Naive thymus-derived CD8-positive, alpha-beta T cell (primary cell): ENCODE measurements around the gene HPD. TPM values are rescaled to one million over a fixed set of nuclear protein-coding genes. Genes with fewer than 3 reads are reported as not detected.

Source experiments
- ATAC-seq, 2 donors: fragments of 150-1000 bp; cut with Tn5 transposase in 1 of 2; sonication (Bioruptor Pico), chemical (Tn5 transposase) in 1 of 2; 1 replicate in 1 of 2; 2 replicates in 1 of 2; pipeline ENCODE4 v1.10.0; 2021; ENCODE audit warnings: mild to moderate bottlenecking in 2 of 2, moderate library complexity in 2 of 2
- POLR2A ChIA-PET: fragments of 350-600 bp; sonication (Branson Sonifier 250); formaldehyde crosslinking; loops from one replicate; lab custom pipeline; 2021; ENCODE audit warnings: antibody characterized with exemption; lab: Charles Lee
- DNase-seq, 10 donors: peaks; one replicate each; pipeline versions ENCODE4 v3.0.0 to v3.0.0-alpha.2; 2020 to 2022
- H3K27ac Mint-ChIP-seq, 10 donors: one replicate each; pipeline ENCODE4 v1.8.0; 2020 to 2022; ENCODE audit warnings: mild to moderate bottlenecking in 10 of 10, mixed read lengths in 10 of 10, moderate library complexity in 4 of 10, inconsistent platforms in 1 of 10
- H3K27me3 Mint-ChIP-seq, 5 donors: one replicate each; pipeline ENCODE4 v1.8.0; 2021 to 2022; ENCODE audit warnings: mixed read lengths in 5 of 5
- H3K36me3 Mint-ChIP-seq, 3 donors: one replicate each; pipeline ENCODE4 v1.8.0; 2020 to 2022; ENCODE audit warnings: mixed read lengths in 3 of 3, mild to moderate bottlenecking in 2 of 3, inconsistent platforms in 1 of 3
- H3K4me1 Mint-ChIP-seq, 4 donors: one replicate each; pipeline ENCODE4 v1.8.0; 2021 to 2022; ENCODE audit warnings: mixed read lengths in 4 of 4
- H3K4me3 Mint-ChIP-seq, 10 donors: one replicate each; pipeline ENCODE4 v1.8.0; 2020 to 2022; ENCODE audit warnings: mild to moderate bottlenecking in 10 of 10, mixed read lengths in 10 of 10, moderate library complexity in 6 of 10, inconsistent platforms in 1 of 10
- H3K9me3 Mint-ChIP-seq, 9 donors: one replicate each; pipeline ENCODE4 v1.8.0; 2020 to 2022; ENCODE audit warnings: mixed read lengths in 9 of 9, mild to moderate bottlenecking in 3 of 9, inconsistent platforms in 1 of 9, moderate library complexity in 1 of 9
- polyA plus RNA-seq, 3 donors: library from polyadenylated mRNA; unstranded; fragments of 300-500 nt; fragmentation: Illumina TruSeq; gene quantifications; one replicate each; pipeline ENCODE4 v1.2.3, GENCODE V29; 2021
- total RNA-seq, 8 experiments: library from RNA in 2 of 8; stranded (reverse) in 2 of 8; gene quantifications; one replicate each; pipeline ENCODE4 v1.2.3 and lab custom pipeline; 2021 to 2026

Gene HPD
- total and polyA plus RNA-seq, 5 experiments from 2014 or later = not detected

GRCh38 chr12:121839106-121839992 is 19.3 kb downstream of the HPD start:
- DNase-seq (peak; percentile 98 to 100 (median 100)), ATAC-seq (peak; percentile 96)
- H3K4me1 Mint-ChIP-seq = peaks cover 5 to 23% (median 19%) of the 10 kb centered on the region in 4 donors
- H3K4me3 Mint-ChIP-seq = peak overlapping the region; percentile 96 to 100 (median 97)
- H3K27me3 Mint-ChIP-seq = no peaks in the 10 kb centered on the region
- H3K36me3 Mint-ChIP-seq = no peaks in the 10 kb centered on the region
- peak overlapping the region; percentile 85 to 96 (median 94) for H3K27ac Mint-ChIP-seq
- POLR2A ChIA-PET = interaction anchor here (0.6 to 3.8 kb wide), 13 partner anchors 12 to 1559 kb away, joined by 3 to 22 read pairs (median 4); partner anchors contain the start of gene TMEM120B
- no peaks in the 10 kb centered on the region for H3K9me3 Mint-ChIP-seq

GRCh38 chr12:121838126-121838525 is 20.5 kb downstream of the HPD start:
- Mint-ChIP-seq H3K36me3 (peaks cover 0 to under 1% (median 0%) of the 10 kb centered on the region in 3 donors), H3K4me3 (peak overlapping the region in 2 of 10 donors; percentile 4 to 23), H3K27me3 (no peaks in the 10 kb centered on the region), H3K4me1 (peaks cover 6 to 17% (median 16%) of the 10 kb centered on the region in 4 donors), H3K9me3 (no peaks in the 10 kb centered on the region), H3K27ac (peak overlapping the region in 3 of 10 donors; percentile 15 to 50 (median 40))
- POLR2A ChIA-PET = interaction anchor here (0.7 to 3.8 kb wide), 9 partner anchors 11 to 166 kb away, joined by 3 to 22 read pairs (median 8); no protein-coding TSS in a partner anchor
- no peak for ATAC-seq
- no peak for DNase-seq

GRCh38 chr12:121837680-121838079 is 21.0 kb downstream of the HPD start:
- POLR2A ChIA-PET = interaction anchor here (0.6 to 3.8 kb wide), 10 partner anchors 10 to 166 kb away, joined by 3 to 22 read pairs (median 4); no protein-coding TSS in a partner anchor
- H3K36me3 Mint-ChIP-seq = peaks cover 0 to 5% (median 0%) of the 10 kb centered on the region in 3 donors
- H3K4me3 Mint-ChIP-seq = no peak overlapping the region
- H3K9me3 Mint-ChIP-seq = no peaks in the 10 kb centered on the region
- H3K27me3 Mint-ChIP-seq = no peaks in the 10 kb centered on the region
- H3K4me1 Mint-ChIP-seq = peaks cover 6 to 16% (median 15%) of the 10 kb centered on the region in 4 donors
- DNase-seq (no peak), ATAC-seq (no peak)
- peak overlapping the region in 1 of 10 donors; percentile 19 for H3K27ac Mint-ChIP-seq

- peaks cover 0 to 62% (median 7%) of the 10 kb centered on the region in 3 donors for H3K36me3 Mint-ChIP-seq
- H3K27ac Mint-ChIP-seq = peak overlapping the region in 5 of 10 donors; percentile 5 to 80 (median 58)
- H3K4me3 Mint-ChIP-seq = no peak overlapping the region
- peaks cover 0 to 14% (median 12%) of the 10 kb centered on the region in 4 donors for H3K4me1 Mint-ChIP-seq
- no peaks in the 10 kb centered on the region for H3K27me3 Mint-ChIP-seq
- H3K9me3 Mint-ChIP-seq = no peaks in the 10 kb centered on the region
- no peak for ATAC-seq
- no peak for DNase-seq
- POLR2A ChIA-PET = no interaction called here
Observed at GRCh38 chr12:121831571-121832245, 27.0 kb downstream of the HPD start.

GRCh38 chr12:121830588-121831265 is 27.9 kb downstream of the HPD start:
- DNase-seq = no peak
- Mint-ChIP-seq H3K27ac (peak overlapping the region in 3 of 10 donors; percentile 10 to 56 (median 35)), H3K4me1 (peaks cover 0 to 22% (median 16%) of the 10 kb centered on the region in 4 donors), H3K4me3 (no peak overlapping the region), H3K9me3 (no peaks in the 10 kb centered on the region), H3K36me3 (peaks cover 0 to 69% (median 7%) of the 10 kb centered on the region in 3 donors), H3K27me3 (no peaks in the 10 kb centered on the region)
- POLR2A ChIA-PET = no interaction called here
- ATAC-seq = no peak

GRCh38 chr12:121830134-121830533 is 28.5 kb downstream of the HPD start:
- Mint-ChIP-seq H3K27me3 (no peaks in the 10 kb centered on the region), H3K36me3 (peaks cover 0 to 69% (median 7%) of the 10 kb centered on the region in 3 donors), H3K27ac (peak overlapping the region in 4 of 10 donors; percentile 10 to 56 (median 43)), H3K4me1 (peaks cover 0 to 22% (median 16%) of the 10 kb centered on the region in 4 donors), H3K4me3 (no peak overlapping the region), H3K9me3 (no peaks in the 10 kb centered on the region)
- ATAC-seq (no peak), DNase-seq (no peak)
- POLR2A ChIA-PET = no interaction called here

GRCh38 chr12:121829250-121829918 is 29.3 kb downstream of the HPD start:
- Mint-ChIP-seq H3K4me1 (peaks cover 0 to 22% (median 16%) of the 10 kb centered on the region in 4 donors), H3K4me3 (peak overlapping the region in 1 of 10 donors; percentile 10), H3K9me3 (no peaks in the 10 kb centered on the region), H3K36me3 (peaks cover 0 to 74% (median 7%) of the 10 kb centered on the region in 3 donors), H3K27ac (peak overlapping the region in 7 of 10 donors; percentile 5 to 69 (median 53)), H3K27me3 (no peaks in the 10 kb centered on the region)
- DNase-seq (no peak), ATAC-seq (no peak)
- POLR2A ChIA-PET = no interaction called here

- POLR2A ChIA-PET = interaction anchor here (1.0 to 4.1 kb wide), 3 partner anchors 17 to 34 kb away, joined by 3 to 27 read pairs (median 3); no protein-coding TSS in a partner anchor
- H3K27ac Mint-ChIP-seq = peak overlapping the region in 8 of 10 donors; percentile 34 to 80 (median 58)
- H3K36me3 Mint-ChIP-seq = peaks cover 0 to 79% (median 7%) of the 10 kb centered on the region in 3 donors
Observed at GRCh38 chr12:121828826-121829225, 29.8 kb downstream of the HPD start.

GRCh38 chr12:121828306-121828705 is 30.4 kb downstream of the HPD start:
- Mint-ChIP-seq H3K4me1 (peaks cover 0 to 22% (median 17%) of the 10 kb centered on the region in 4 donors), H3K36me3 (peaks cover 0 to 84% (median 10%) of the 10 kb centered on the region in 3 donors), H3K9me3 (no peaks in the 10 kb centered on the region), H3K27ac (peak overlapping the region in 6 of 10 donors; percentile 36 to 80 (median 62)), H3K27me3 (no peaks in the 10 kb centered on the region), H3K4me3 (no peak overlapping the region)
- ATAC-seq (no peak), DNase-seq (no peak)
- POLR2A ChIA-PET = interaction anchor here (0.6 to 4.1 kb wide), 8 partner anchors 9 to 60 kb away, joined by 3 to 27 read pairs (median 4); partner anchors contain the start of gene PSMD9

More at GRCh38 chr12:121828826-121829225, 29.8 kb downstream of the HPD start:
- DNase-seq (no peak), ATAC-seq (no peak)
- peak overlapping the region in 2 of 10 donors; percentile 10 to 62 for H3K4me3 Mint-ChIP-seq
- no peaks in the 10 kb centered on the region for H3K27me3 Mint-ChIP-seq
- peaks cover 0 to 22% (median 17%) of the 10 kb centered on the region in 4 donors for H3K4me1 Mint-ChIP-seq
- H3K9me3 Mint-ChIP-seq = no peaks in the 10 kb centered on the region

GRCh38 chr12:121827351-121828099 is 31.1 kb downstream of the HPD start:
- POLR2A ChIA-PET = interaction anchor here (0.5 to 4.1 kb wide), 14 partner anchors 9 to 291 kb away, joined by 3 to 27 read pairs (median 5); partner anchors contain the start of genes PSMD9 and TMEM120B
- ATAC-seq (no peak), DNase-seq (no peak)
- Mint-ChIP-seq H3K27me3 (no peaks in the 10 kb centered on the region), H3K36me3 (peaks cover 0 to 80% (median 10%) of the 10 kb centered on the region in 3 donors), H3K27ac (peak overlapping the region in 4 of 10 donors; percentile 34 to 87 (median 70)), H3K4me1 (peaks cover 0 to 22% (median 17%) of the 10 kb centered on the region in 4 donors), H3K4me3 (no peak overlapping the region), H3K9me3 (no peaks in the 10 kb centered on the region)
